Astrocyte (in vitro differentiated cells and primary cell): Measurements from ENCODE around the gene DNAJB12.

Source experiments
- EZH2 ChIP-seq: IDR thresholded peaks from 2 replicates; pipeline ENCODE4 v1.6.1; 2012; ENCODE audit warnings: mild to moderate bottlenecking, low read length, inconsistent platforms; ENCODE audit not compliant: insufficient read depth
- TF ChIP-seq, protein P1 (sequence below): IDR thresholded peaks from 2 replicates; pipeline ENCODE4 v1.5.1; 2011; ENCODE audit warnings: low read depth, mild to moderate bottlenecking, inconsistent platforms, low read length, moderate library complexity; ENCODE audit not compliant: insufficient read depth

DNA sequence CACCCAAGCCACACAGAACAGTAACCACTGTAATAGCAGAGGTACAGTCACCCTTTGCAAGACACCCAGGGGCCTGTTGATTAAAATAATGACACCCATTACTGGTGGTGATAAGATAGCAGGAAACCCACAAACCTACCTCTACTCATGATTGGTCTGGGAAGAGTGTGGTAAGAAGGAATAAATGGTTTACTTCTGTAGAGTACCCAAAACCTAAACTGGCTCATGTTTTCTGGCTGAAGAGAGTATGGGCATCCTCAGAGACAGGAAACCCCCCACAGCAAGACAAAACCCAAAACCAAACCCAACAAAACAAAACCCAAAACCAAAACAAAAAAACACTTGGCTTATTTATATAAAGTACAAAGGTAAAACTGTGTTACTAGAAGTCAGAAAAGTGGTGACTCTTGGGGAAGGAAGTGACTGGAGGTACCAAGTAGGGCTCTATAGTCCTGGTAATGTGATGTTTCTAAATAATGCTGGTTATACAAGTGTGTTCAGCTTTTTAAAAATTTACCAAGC lies 15.5 kb upstream of the DNAJB12 start:
- TF ChIP-seq, protein P1, sequence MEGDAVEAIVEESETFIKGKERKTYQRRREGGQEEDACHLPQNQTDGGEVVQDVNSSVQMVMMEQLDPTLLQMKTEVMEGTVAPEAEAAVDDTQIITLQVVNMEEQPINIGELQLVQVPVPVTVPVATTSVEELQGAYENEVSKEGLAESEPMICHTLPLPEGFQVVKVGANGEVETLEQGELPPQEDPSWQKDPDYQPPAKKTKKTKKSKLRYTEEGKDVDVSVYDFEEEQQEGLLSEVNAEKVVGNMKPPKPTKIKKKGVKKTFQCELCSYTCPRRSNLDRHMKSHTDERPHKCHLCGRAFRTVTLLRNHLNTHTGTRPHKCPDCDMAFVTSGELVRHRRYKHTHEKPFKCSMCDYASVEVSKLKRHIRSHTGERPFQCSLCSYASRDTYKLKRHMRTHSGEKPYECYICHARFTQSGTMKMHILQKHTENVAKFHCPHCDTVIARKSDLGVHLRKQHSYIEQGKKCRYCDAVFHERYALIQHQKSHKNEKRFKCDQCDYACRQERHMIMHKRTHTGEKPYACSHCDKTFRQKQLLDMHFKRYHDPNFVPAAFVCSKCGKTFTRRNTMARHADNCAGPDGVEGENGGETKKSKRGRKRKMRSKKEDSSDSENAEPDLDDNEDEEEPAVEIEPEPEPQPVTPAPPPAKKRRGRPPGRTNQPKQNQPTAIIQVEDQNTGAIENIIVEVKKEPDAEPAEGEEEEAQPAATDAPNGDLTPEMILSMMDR = no peak
- no peak for TF ChIP-seq EZH2
